Smooth muscle cell (in vitro differentiated cells): ENCODE measurements around the gene SPINT2. TPM values are rescaled to one million over a fixed set of nuclear protein-coding genes. Genes with fewer than 3 reads are reported as not detected.

Experiments used
- DNase-seq: peaks from one replicate; lab custom pipeline; 2025; ENCODE audit not compliant: unreplicated experiment; lab: John Stamatoyannopoulos, UW
- H2AFZ ChIP-seq: fragments of 200-600 bp; sonication (generic); 2 replicates; pipeline ENCODE4 v1.6.0; 2016; ENCODE audit warnings: antibody characterized with exemption, low read depth, mild to moderate bottlenecking
- H3F3A ChIP-seq: fragments of 200-600 bp; sonication (generic); 2 replicates; pipeline ENCODE4 v1.6.0; 2017; ENCODE audit warnings: antibody characterized with exemption, low read depth
- H3K27ac ChIP-seq: fragments of 200-600 bp; sonication (generic); 2 replicates; pipeline ENCODE4 v1.5.1; 2016; ENCODE audit warnings: low read depth, mild to moderate bottlenecking
- H3K27me3 ChIP-seq: fragments of 200-600 bp; sonication (generic); 2 replicates; pipeline ENCODE4 v1.6.1; 2016; ENCODE audit warnings: low read depth, mild to moderate bottlenecking
- H3K36me3 ChIP-seq: fragments of 200-600 bp; sonication (generic); 2 replicates; pipeline ENCODE4 v1.5.1; 2016; ENCODE audit warnings: low read depth
- H3K4me1 ChIP-seq: fragments of 200-600 bp; sonication (generic); 2 replicates; pipeline ENCODE4 v1.5.1; 2016; ENCODE audit warnings: low read depth
- H3K4me2 ChIP-seq: fragments of 200-600 bp; sonication (generic); 2 replicates; pipeline ENCODE4 v1.6.0; 2016; ENCODE audit warnings: mild to moderate bottlenecking
- H3K4me3 ChIP-seq: fragments of 200-600 bp; sonication (generic); 2 replicates; pipeline ENCODE4 v1.5.1; 2016; ENCODE audit warnings: mild to moderate bottlenecking
- H3K79me2 ChIP-seq: fragments of 200-600 bp; sonication (generic); 2 replicates; pipeline ENCODE4 v1.6.0; 2016; ENCODE audit warnings: low read depth, mild to moderate bottlenecking
- H3K9ac ChIP-seq: fragments of 200-600 bp; sonication (generic); 2 replicates; pipeline ENCODE4 v1.6.0; 2016; ENCODE audit warnings: low read depth
- H3K9me3 ChIP-seq: fragments of 200-600 bp; sonication (generic); replicated peaks from 2 replicates; pipeline ENCODE4 v1.5.1; 2016; ENCODE audit warnings: low read depth
- H4K20me1 ChIP-seq: fragments of 200-600 bp; sonication (generic); 2 replicates; pipeline ENCODE4 v1.6.0; 2016; ENCODE audit warnings: low read depth
- WGBS: methylation state at CpG from one replicate; pipeline ENCODE4 v1.1.7; 2016; ENCODE audit warnings: low lambda C conversion rate; 5-methylcytosine and 5-hydroxymethylcytosine counted together
- polyA plus RNA-seq: library from polyadenylated mRNA; unstranded; fragments of >200 nt; fragmentation: Nextera tagmentation; extraction: Ambion mirVana; gene quantifications from 2 replicates; pipeline ENCODE4 v1.2.1, GENCODE V29; 2016
- total RNA-seq: library from RNA; depleted of rRNA; stranded (reverse); fragments of >200 nt; gene quantifications from 2 replicates; pipeline ENCODE4 v1.2.3, GENCODE V29; 2014
- TF ChIP-seq, protein P1 (sequence below): fragments of 200-600 bp; sonication (generic); IDR thresholded peaks from 2 replicates; pipeline ENCODE4 v1.5.1; 2017; ENCODE audit warnings: borderline replicate concordance, mild to moderate bottlenecking, antibody characterized with exemption; ENCODE audit not compliant: insufficient read depth, poor library complexity, severe bottlenecking

SPINT2 gene
- total and polyA plus RNA-seq, 2 experiments from 2014 or later, result 153 to 201 TPM

- peaks cover 51% of the 10 kb centered on the region for H4K20me1 ChIP-seq
- no peak overlapping the region for H2AFZ ChIP-seq
- H3K9me3 ChIP-seq, result no peaks in the 10 kb centered on the region
- no peak overlapping the region for H3K4me3 ChIP-seq
- peaks cover 26% of the 10 kb centered on the region for H3F3A ChIP-seq
- peak overlapping the region; percentile 75 for H3K27ac ChIP-seq
- H3K27me3 ChIP-seq, result no peaks in the 10 kb centered on the region
- H3K79me2 ChIP-seq, result peaks cover 33% of the 10 kb centered on the region
- H3K36me3 ChIP-seq, result no peaks in the 10 kb centered on the region
- H3K9ac ChIP-seq, result no peak overlapping the region
- TF ChIP-seq, protein P1, sequence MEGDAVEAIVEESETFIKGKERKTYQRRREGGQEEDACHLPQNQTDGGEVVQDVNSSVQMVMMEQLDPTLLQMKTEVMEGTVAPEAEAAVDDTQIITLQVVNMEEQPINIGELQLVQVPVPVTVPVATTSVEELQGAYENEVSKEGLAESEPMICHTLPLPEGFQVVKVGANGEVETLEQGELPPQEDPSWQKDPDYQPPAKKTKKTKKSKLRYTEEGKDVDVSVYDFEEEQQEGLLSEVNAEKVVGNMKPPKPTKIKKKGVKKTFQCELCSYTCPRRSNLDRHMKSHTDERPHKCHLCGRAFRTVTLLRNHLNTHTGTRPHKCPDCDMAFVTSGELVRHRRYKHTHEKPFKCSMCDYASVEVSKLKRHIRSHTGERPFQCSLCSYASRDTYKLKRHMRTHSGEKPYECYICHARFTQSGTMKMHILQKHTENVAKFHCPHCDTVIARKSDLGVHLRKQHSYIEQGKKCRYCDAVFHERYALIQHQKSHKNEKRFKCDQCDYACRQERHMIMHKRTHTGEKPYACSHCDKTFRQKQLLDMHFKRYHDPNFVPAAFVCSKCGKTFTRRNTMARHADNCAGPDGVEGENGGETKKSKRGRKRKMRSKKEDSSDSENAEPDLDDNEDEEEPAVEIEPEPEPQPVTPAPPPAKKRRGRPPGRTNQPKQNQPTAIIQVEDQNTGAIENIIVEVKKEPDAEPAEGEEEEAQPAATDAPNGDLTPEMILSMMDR, result no peak
- DNase-seq, result no peak
- 47% methylated on average over 2 of the region's 2 CpGs for WGBS
- peak overlapping the region; percentile 48 for H3K4me2 ChIP-seq
- H3K4me1 ChIP-seq, result peaks cover 9% of the 10 kb centered on the region
Observed at GRCh38 chr19:38278751-38279150, 14.4 kb downstream of the SPINT2 start.

GRCh38 chr19:38280030-38280921 lies 15.9 kb downstream of the SPINT2 start:
- Histone ChIP-seq H3K27me3 (no peaks in the 10 kb centered on the region), H2AFZ (no peak overlapping the region), H3F3A (peaks cover 26% of the 10 kb centered on the region), H3K4me3 (no peak overlapping the region), H3K4me1 (peaks cover 9% of the 10 kb centered on the region), H3K4me2 (no peak overlapping the region), H3K79me2 (peaks cover 30% of the 10 kb centered on the region), H3K9ac (no peak overlapping the region), H4K20me1 (peaks cover 50% of the 10 kb centered on the region), H3K27ac (no peak overlapping the region), H3K36me3 (no peaks in the 10 kb centered on the region), H3K9me3 (no peaks in the 10 kb centered on the region)
- 92% methylated on average over 17 of the region's 17 CpGs for WGBS
- TF ChIP-seq, protein P1, result no peak
- no peak for DNase-seq

GRCh38 chr19:38281811-38282566 lies 17.6 kb downstream of the SPINT2 start:
- peaks cover 19% of the 10 kb centered on the region for H3F3A ChIP-seq
- peaks cover 50% of the 10 kb centered on the region for H4K20me1 ChIP-seq
- H3K4me3 ChIP-seq, result no peak overlapping the region
- H3K4me1 ChIP-seq, result peaks cover 9% of the 10 kb centered on the region
- H3K9me3 ChIP-seq, result no peaks in the 10 kb centered on the region
- H3K36me3 ChIP-seq, result no peaks in the 10 kb centered on the region
- TF ChIP-seq, protein P1, result no peak
- H3K27me3 ChIP-seq, result no peaks in the 10 kb centered on the region
- H3K27ac ChIP-seq, result no peak overlapping the region
- H3K4me2 ChIP-seq, result no peak overlapping the region
- no peak overlapping the region for H3K9ac ChIP-seq
- 78% methylated on average over 7 of the region's 7 CpGs for WGBS
- no peak for DNase-seq
- no peak overlapping the region for H2AFZ ChIP-seq
- peaks cover 29% of the 10 kb centered on the region for H3K79me2 ChIP-seq
